GM10266 (cell line): ENCODE data around the gene TNFRSF1A.
"Not testable (repeated sequence)": the region's sequence is repeated elsewhere in the genome, so short reads cannot be mapped to it uniquely, and the experiment has no call there.

ENCODE experiments used
- DNase-seq: peaks from one replicate; pipeline ENCODE4 v3.0.0; 2012; ENCODE audit errors: extremely low spot score
- TF ChIP-seq, protein P1 (sequence below): IDR thresholded peaks from 2 replicates; pipeline ENCODE4 v1.5.1; 2012; ENCODE audit warnings: mild to moderate bottlenecking, low read depth; ENCODE audit not compliant: control insufficient read depth, insufficient read depth; ENCODE audit errors: missing control alignments

Gene TNFRSF1A

DNA sequence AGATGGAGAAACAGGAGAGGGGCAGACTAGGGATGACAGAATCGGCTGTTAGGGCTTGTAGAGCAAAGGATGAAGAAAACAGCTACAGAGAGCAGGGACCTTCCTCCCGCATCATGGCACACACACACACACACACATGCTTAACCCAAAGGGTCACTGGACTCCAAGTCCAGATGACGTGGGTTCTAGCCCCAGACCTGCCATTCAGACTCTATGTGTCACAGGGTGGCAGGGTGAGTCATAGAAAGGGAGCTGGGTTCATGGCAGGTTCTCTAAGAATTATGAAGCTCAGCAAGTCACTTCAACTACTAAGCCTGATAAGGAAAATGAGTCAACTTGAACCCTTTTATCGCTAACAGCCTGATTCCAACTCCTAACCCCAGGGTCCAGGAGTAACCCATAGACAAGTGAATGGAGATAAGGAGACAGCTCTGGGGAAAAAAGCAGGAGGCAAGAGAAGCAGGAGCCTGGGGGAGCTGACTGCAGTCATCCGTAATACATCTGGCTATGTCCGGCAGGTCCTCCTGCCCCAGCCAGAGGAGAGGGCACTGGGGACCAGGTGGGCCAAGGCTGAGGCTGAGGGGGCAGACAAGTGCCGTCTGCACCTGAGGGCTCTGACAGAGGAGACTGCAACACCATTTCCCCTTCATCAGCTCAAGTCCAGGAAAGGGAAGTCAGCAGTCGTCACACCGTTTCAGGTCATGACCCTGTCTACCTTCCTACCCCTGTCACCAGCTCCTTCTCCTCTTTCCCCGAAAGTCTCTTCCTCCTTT lies 3.6 kb upstream of the TNFRSF1A start:
- TF ChIP-seq, protein P1, sequence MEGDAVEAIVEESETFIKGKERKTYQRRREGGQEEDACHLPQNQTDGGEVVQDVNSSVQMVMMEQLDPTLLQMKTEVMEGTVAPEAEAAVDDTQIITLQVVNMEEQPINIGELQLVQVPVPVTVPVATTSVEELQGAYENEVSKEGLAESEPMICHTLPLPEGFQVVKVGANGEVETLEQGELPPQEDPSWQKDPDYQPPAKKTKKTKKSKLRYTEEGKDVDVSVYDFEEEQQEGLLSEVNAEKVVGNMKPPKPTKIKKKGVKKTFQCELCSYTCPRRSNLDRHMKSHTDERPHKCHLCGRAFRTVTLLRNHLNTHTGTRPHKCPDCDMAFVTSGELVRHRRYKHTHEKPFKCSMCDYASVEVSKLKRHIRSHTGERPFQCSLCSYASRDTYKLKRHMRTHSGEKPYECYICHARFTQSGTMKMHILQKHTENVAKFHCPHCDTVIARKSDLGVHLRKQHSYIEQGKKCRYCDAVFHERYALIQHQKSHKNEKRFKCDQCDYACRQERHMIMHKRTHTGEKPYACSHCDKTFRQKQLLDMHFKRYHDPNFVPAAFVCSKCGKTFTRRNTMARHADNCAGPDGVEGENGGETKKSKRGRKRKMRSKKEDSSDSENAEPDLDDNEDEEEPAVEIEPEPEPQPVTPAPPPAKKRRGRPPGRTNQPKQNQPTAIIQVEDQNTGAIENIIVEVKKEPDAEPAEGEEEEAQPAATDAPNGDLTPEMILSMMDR: no peak
- no peak for DNase-seq

- DNase-seq: not testable (repeated sequence)
Measured at GRCh38 chr12:6344101-6344660, 2.3 kb upstream of the TNFRSF1A start.

GRCh38 chr12:6343518-6343917 lies 1.6 kb upstream of the TNFRSF1A start:
- TF ChIP-seq, protein P1: no peak

GRCh38 chr12:6342140-6342889 lies 439 bp upstream of the TNFRSF1A start:
- DNase-seq: no peak
- TF ChIP-seq, protein P1: no peak

More at GRCh38 chr12:6343518-6343917, 1.6 kb upstream of the TNFRSF1A start:
- no peak for DNase-seq

- DNase-seq: no peak
- TF ChIP-seq, protein P1: no peak
Measured at GRCh38 chr12:6340745-6341416, 995 bp downstream of the TNFRSF1A start.

GRCh38 chr12:6340032-6340638 lies 1.7 kb downstream of the TNFRSF1A start:
- DNase-seq: no peak

More at GRCh38 chr12:6340032-6340638, 1.7 kb downstream of the TNFRSF1A start:
- TF ChIP-seq, protein P1: no peak
